HepG2 (cell line): ENCODE measurements around the gene TCTA. TPM values are rescaled to one million over a fixed set of nuclear protein-coding genes. Genes with fewer than 3 reads are reported as not detected.
A peak's percentile ranks its signal among the peaks of the same experiment; 100 is the strongest.

ENCODE experiments used
- ARHGAP35 ChIP-seq: sonication (generic); formaldehyde crosslinking; IDR thresholded peaks from 2 replicates; pipeline ENCODE4 v1.9.0; 2022; ENCODE audit warnings: mild to moderate bottlenecking, inconsistent platforms, moderate library complexity, missing genetic modification reagents, borderline replicate concordance
- ATF5 ChIP-seq: sonication (generic); formaldehyde crosslinking; IDR thresholded peaks from 2 replicates; pipeline ENCODE4 v1.4.0; 2020; ENCODE audit warnings: mild to moderate bottlenecking, low read depth, missing genetic modification reagents
- CBX1 ChIP-seq: IDR thresholded peaks from one replicate; pipeline ENCODE4 v1.6.1; 2016; ENCODE audit warnings: antibody characterized with exemption, low read depth
- CC2D1A ChIP-seq: sonication (generic); formaldehyde crosslinking; IDR thresholded peaks from 2 replicates; pipeline ENCODE4 v1.8.1; 2023; ENCODE audit warnings: mild to moderate bottlenecking, missing genetic modification reagents
- FOSL2 ChIP-seq: sonication (generic); formaldehyde crosslinking; IDR thresholded peaks from 2 replicates; pipeline ENCODE4 v1.4.0; 2020; ENCODE audit warnings: missing genetic modification reagents
- FOXA1 ChIP-seq, 2 experiments: fragments of 450-650 bp in 1 of 2; sonication (generic) in 1 of 2; formaldehyde crosslinking in 1 of 2; IDR thresholded peaks; 2 replicates each; pipeline versions ENCODE4 v1.4.0 to v1.6.1; 2016 to 2020; ENCODE audit warnings: missing genetic modification reagents in 1 of 2
- RBM39 ChIP-seq: fragments of 200-400 bp; formaldehyde crosslinking; IDR thresholded peaks from one replicate; pipeline ENCODE4 v1.6.1; 2018; ENCODE audit warnings: antibody characterized with exemption, mild to moderate bottlenecking, low read depth, low read length; ENCODE audit not compliant: poor library complexity, severe bottlenecking
- SOX6 ChIP-seq, 2 experiments: fragments of 450-650 bp in 1 of 2; sonication (generic) in 1 of 2; formaldehyde crosslinking in 1 of 2; IDR thresholded peaks; 2 replicates each; pipeline versions ENCODE4 v1.4.0 to v1.6.1; 2017 to 2020; ENCODE audit warnings: antibody characterized with exemption in 1 of 2, mild to moderate bottlenecking in 1 of 2, missing genetic modification reagents in 1 of 2
- TAF1 ChIP-seq: sonication (generic); formaldehyde crosslinking; IDR thresholded peaks from 2 replicates; pipeline ENCODE4 v1.4.0; 2020; ENCODE audit warnings: missing genetic modification reagents
- YY1 ChIP-seq: IDR thresholded peaks from 2 replicates; pipeline ENCODE4 v1.6.1; 2011; ENCODE audit warnings: low read length, low read depth, moderate library complexity, mild to moderate bottlenecking; ENCODE audit not compliant: insufficient read depth, insufficient replicate concordance
- ZNF138 ChIP-seq: sonication (generic); formaldehyde crosslinking; IDR thresholded peaks from 2 replicates; pipeline ENCODE4 v1.5.0; 2020; ENCODE audit warnings: mild to moderate bottlenecking, low read depth, missing genetic modification reagents
- ZNF24 ChIP-seq: fragments of 450-650 bp; IDR thresholded peaks from 2 replicates; pipeline ENCODE4 v1.6.1; 2017; ENCODE audit warnings: antibody characterized with exemption, mild to moderate bottlenecking
- ZNF33B ChIP-seq: sonication (generic); formaldehyde crosslinking; IDR thresholded peaks from 2 replicates; pipeline ENCODE4 v1.5.1; 2020; ENCODE audit warnings: mild to moderate bottlenecking, missing genetic modification reagents
- ZNF615 ChIP-seq: sonication (generic); formaldehyde crosslinking; IDR thresholded peaks from 2 replicates; pipeline ENCODE4 v1.5.0; 2020; ENCODE audit warnings: mild to moderate bottlenecking, missing genetic modification reagents, borderline replicate concordance
- ZNF660 ChIP-seq: sonication (generic); formaldehyde crosslinking; IDR thresholded peaks from 2 replicates; pipeline ENCODE4 v1.5.1; 2020; ENCODE audit warnings: mild to moderate bottlenecking, low read depth, missing genetic modification reagents, borderline replicate concordance
- ZNF75D ChIP-seq: sonication (generic); formaldehyde crosslinking; IDR thresholded peaks from 2 replicates; pipeline ENCODE4 v1.8.1; 2023; ENCODE audit warnings: missing genetic modification reagents, mild to moderate bottlenecking, borderline replicate concordance
- polyA plus RNA-seq, 8 experiments: library from polyadenylated mRNA; depleted of rRNA in 3 of 8; stranded (reverse) in 7 of 8; unstranded in 1 of 8; fragments of >200 nt; fragmentation: Illumina TruSeq in 4 of 8; extraction: Trizol in 4 of 8; gene quantifications; 2 replicates each; pipeline versions ENCODE4 v1.2.1 to v1.2.3, GENCODE V29; 2011 to 2016; ENCODE audit warnings: low read depth in 4 of 8, missing spikeins in 1 of 8, mixed read lengths in 1 of 8; ENCODE audit not compliant: insufficient read depth in 1 of 8
- total RNA-seq, 5 experiments: library from RNA; depleted of rRNA; stranded (reverse); fragments of >200 nt; fragmentation: Illumina TruSeq; extraction: Trizol; gene quantifications; 2 replicates each; pipeline ENCODE4 v1.2.3, GENCODE V29; 2016; ENCODE audit warnings: low read depth in 1 of 5
- TF ChIP-seq, protein P1 (sequence below): sonication (generic); formaldehyde crosslinking; IDR thresholded peaks from 2 replicates; pipeline ENCODE4 v1.9.0; 2022; ENCODE audit warnings: missing genetic modification reagents, mild to moderate bottlenecking, borderline replicate concordance
- TF ChIP-seq, protein P2 (sequence below): sonication (generic); formaldehyde crosslinking; IDR thresholded peaks from 2 replicates; pipeline ENCODE4 v1.5.1; 2020; ENCODE audit warnings: mild to moderate bottlenecking, moderate library complexity, missing genetic modification reagents
- TF ChIP-seq, protein P3 (sequence below): sonication (generic); formaldehyde crosslinking; IDR thresholded peaks from 2 replicates; pipeline ENCODE4 v1.4.0; 2020; ENCODE audit warnings: missing genetic modification reagents

TCTA gene
- total and polyA plus RNA-seq, 2 of the 13 experiments (the other 11 are each of a cell fraction or from before 2014, with no cell fraction given): 8.3 to 13.2 TPM

DNA sequence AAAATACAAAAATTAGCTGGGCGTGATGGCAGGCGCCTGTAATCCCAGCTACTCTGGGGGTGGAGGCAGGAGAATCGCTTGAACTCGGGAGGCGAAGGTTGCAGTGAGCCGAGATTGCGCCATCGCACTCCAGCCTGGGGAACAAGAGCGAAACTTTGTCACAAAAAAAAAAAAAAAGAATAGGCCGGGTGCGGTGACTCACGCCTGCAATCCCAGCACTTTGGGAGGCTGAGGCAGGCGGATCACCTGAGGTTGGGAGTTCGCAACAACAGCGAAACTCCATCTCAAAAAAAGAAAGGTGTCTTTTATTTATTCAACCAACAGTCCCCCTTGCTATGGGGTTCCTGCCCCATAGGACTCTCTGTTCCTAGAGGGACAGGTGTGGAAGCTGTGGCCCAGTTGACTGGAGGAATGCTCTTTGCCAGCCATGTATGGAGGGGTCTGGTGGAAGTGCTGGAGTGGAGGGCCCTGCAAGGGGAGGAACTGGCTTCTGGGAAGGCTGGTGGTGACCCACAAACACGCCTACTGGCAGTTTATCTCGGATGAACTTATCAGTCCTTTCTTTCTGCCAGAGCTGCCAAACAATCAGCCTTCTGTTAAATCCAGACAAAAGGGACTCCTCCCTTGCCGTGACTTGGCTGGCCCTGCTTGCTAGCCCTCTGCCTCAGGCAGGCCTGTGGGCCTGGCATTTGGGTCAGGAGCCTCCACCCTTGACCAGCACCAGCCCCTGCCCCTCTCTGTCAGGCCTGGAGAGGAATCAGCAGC, 53.2 kb downstream of the TCTA start (continued):
- TF ChIP-seq FOXA1 (IDR thresholded peaks at IDR 0.05): no peak
- no peak for TF ChIP-seq FOXA1 (CRISPR knock-in tag; IDR thresholded peaks at IDR 0.05)
- TF ChIP-seq, protein P1, sequence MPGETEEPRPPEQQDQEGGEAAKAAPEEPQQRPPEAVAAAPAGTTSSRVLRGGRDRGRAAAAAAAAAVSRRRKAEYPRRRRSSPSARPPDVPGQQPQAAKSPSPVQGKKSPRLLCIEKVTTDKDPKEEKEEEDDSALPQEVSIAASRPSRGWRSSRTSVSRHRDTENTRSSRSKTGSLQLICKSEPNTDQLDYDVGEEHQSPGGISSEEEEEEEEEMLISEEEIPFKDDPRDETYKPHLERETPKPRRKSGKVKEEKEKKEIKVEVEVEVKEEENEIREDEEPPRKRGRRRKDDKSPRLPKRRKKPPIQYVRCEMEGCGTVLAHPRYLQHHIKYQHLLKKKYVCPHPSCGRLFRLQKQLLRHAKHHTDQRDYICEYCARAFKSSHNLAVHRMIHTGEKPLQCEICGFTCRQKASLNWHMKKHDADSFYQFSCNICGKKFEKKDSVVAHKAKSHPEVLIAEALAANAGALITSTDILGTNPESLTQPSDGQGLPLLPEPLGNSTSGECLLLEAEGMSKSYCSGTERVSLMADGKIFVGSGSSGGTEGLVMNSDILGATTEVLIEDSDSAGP (CRISPR knock-in tag): no peak; the same call in 1 of the 2 replicates
- TF ChIP-seq TAF1: peak; percentile 52
- TF ChIP-seq ZNF75D (CRISPR knock-in tag): no peak
- TF ChIP-seq YY1: no peak
- no peak for TF ChIP-seq ZNF33B (CRISPR knock-in tag)
- TF ChIP-seq, protein P2, sequence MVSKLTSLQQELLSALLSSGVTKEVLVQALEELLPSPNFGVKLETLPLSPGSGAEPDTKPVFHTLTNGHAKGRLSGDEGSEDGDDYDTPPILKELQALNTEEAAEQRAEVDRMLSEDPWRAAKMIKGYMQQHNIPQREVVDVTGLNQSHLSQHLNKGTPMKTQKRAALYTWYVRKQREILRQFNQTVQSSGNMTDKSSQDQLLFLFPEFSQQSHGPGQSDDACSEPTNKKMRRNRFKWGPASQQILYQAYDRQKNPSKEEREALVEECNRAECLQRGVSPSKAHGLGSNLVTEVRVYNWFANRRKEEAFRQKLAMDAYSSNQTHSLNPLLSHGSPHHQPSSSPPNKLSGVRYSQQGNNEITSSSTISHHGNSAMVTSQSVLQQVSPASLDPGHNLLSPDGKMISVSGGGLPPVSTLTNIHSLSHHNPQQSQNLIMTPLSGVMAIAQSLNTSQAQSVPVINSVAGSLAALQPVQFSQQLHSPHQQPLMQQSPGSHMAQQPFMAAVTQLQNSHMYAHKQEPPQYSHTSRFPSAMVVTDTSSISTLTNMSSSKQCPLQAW: no peak
- TF ChIP-seq ZNF138 (CRISPR knock-in tag): no peak
- no peak for TF ChIP-seq ARHGAP35
- TF ChIP-seq ZNF660 (CRISPR knock-in tag): no peak
- TF ChIP-seq, protein P3, sequence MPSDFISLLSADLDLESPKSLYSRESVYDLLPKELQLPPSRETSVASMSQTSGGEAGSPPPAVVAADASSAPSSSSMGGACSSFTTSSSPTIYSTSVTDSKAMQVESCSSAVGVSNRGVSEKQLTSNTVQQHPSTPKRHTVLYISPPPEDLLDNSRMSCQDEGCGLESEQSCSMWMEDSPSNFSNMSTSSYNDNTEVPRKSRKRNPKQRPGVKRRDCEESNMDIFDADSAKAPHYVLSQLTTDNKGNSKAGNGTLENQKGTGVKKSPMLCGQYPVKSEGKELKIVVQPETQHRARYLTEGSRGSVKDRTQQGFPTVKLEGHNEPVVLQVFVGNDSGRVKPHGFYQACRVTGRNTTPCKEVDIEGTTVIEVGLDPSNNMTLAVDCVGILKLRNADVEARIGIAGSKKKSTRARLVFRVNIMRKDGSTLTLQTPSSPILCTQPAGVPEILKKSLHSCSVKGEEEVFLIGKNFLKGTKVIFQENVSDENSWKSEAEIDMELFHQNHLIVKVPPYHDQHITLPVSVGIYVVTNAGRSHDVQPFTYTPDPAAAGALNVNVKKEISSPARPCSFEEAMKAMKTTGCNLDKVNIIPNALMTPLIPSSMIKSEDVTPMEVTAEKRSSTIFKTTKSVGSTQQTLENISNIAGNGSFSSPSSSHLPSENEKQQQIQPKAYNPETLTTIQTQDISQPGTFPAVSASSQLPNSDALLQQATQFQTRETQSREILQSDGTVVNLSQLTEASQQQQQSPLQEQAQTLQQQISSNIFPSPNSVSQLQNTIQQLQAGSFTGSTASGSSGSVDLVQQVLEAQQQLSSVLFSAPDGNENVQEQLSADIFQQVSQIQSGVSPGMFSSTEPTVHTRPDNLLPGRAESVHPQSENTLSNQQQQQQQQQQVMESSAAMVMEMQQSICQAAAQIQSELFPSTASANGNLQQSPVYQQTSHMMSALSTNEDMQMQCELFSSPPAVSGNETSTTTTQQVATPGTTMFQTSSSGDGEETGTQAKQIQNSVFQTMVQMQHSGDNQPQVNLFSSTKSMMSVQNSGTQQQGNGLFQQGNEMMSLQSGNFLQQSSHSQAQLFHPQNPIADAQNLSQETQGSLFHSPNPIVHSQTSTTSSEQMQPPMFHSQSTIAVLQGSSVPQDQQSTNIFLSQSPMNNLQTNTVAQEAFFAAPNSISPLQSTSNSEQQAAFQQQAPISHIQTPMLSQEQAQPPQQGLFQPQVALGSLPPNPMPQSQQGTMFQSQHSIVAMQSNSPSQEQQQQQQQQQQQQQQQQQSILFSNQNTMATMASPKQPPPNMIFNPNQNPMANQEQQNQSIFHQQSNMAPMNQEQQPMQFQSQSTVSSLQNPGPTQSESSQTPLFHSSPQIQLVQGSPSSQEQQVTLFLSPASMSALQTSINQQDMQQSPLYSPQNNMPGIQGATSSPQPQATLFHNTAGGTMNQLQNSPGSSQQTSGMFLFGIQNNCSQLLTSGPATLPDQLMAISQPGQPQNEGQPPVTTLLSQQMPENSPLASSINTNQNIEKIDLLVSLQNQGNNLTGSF (CRISPR knock-in tag): 0 out of 2 replicates have a peak, but pooled peaks have one; percentile 35
- TF ChIP-seq FOSL2: peak; percentile 91
- no peak for TF ChIP-seq ATF5 (CRISPR knock-in tag)
- no peak for TF ChIP-seq SOX6 (IDR thresholded peaks at IDR 0.05)
- TF ChIP-seq SOX6 (CRISPR knock-in tag; IDR thresholded peaks at IDR 0.05): peak; percentile 79
- TF ChIP-seq ZNF24: no peak
- 0 out of 2 replicates have a peak, but pooled peaks have one; percentile 31 for TF ChIP-seq ZNF615 (CRISPR knock-in tag)
- TF ChIP-seq CBX1: no peak
- TF ChIP-seq RBM39: no peak
- TF ChIP-seq CC2D1A: no peak
